C4-2B (cell line): ENCODE results near the gene ADAMTS19.

ENCODE experiments used
- ZFX ChIP-seq: fragments of 450-650 bp; IDR thresholded peaks from 2 replicates; pipeline ENCODE4 v1.6.1; 2017
- TF ChIP-seq, protein P1 (sequence below): fragments of 450-650 bp; conservative IDR thresholded peaks from 2 replicates; pipeline ENCODE4 v1.5.1; 2017; ENCODE audit warnings: mild to moderate bottlenecking

DNA sequence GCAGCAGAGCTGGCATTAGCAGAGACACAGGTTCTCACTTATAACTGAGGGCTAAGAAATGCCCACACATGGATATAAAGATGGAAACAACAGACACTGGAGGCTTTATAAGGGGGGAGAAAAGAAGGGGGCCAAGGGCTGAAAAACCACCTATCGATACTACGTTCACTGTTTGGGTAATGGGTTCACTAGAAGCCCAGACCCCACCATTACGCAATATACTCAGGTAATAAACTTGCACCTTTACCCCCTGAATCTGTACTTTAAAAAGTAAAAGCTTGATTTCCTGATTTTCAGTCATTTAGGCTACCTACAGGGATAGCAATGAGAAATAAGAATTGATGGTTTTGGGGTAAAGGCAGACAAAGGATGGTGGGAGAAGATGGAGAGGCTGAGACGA is 285.9 kb downstream of the ADAMTS19 start:
- TF ChIP-seq, protein P1, sequence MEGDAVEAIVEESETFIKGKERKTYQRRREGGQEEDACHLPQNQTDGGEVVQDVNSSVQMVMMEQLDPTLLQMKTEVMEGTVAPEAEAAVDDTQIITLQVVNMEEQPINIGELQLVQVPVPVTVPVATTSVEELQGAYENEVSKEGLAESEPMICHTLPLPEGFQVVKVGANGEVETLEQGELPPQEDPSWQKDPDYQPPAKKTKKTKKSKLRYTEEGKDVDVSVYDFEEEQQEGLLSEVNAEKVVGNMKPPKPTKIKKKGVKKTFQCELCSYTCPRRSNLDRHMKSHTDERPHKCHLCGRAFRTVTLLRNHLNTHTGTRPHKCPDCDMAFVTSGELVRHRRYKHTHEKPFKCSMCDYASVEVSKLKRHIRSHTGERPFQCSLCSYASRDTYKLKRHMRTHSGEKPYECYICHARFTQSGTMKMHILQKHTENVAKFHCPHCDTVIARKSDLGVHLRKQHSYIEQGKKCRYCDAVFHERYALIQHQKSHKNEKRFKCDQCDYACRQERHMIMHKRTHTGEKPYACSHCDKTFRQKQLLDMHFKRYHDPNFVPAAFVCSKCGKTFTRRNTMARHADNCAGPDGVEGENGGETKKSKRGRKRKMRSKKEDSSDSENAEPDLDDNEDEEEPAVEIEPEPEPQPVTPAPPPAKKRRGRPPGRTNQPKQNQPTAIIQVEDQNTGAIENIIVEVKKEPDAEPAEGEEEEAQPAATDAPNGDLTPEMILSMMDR: no peak
- TF ChIP-seq ZFX: no peak
